ENCODE data around the gene GAB2.

The GAB2 gene

DNA sequence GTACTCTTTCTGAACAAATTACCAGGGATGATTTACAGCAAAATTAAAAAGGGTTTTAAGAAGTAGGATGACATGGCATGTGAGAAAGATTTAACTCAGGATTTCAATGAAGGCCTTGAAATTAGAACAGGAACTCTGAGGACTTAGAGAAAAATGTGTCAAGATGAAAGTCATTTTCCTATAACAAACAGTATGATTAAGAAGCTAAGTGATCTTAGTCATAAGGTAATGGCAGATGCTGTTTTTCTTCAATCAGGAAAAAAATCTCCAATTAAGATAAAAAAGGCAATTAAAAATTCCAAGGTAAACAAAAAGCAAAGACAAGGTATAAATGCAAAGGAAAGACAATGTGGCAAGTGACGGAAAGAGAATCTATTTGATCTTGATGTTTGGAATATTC, 73.5 kb downstream of the GAB2 start:
- no peak for DNase-seq (ENCODE audit: low spot score)

DNA sequence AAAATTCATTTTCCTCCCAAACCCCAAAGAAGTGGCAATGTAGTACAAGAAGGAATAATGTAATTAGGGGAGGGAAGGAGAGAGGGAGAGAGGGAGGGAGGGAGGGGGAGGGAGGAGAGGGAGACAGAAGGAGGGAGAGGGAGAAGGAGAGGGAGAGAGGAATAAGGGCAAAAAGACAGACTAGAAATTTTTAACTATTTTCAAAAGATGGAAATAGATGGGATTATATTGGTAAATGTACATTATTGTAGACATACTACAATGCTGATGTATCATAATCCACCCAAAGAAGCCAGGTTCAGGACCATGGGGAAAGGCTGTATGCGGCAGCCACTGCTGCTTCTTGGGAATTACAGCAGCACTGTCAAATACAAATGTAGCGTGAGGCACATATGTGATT, 74.3 kb downstream of the GAB2 start:
- no peak for DNase-seq (ENCODE audit: low spot score)

DNA sequence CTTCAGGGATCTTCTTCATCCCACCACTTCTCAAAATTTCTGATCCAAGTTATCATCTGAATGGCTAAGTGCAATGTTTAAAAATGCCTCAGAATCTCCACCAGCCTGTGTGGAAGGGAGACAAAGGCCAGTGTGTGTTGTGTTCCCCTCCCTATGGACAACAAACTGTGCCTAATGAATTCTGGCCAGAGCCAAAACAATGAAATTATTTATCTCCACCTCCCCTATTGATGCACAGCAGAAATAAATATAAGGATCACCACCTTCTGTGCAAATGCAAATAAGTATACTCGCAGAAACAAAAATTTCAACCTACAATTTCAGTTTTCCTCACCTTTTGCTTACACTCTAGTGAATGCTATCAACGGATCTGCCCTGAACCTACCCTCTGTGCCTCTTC, 75.8 kb downstream of the GAB2 start:
- DNase-seq (ENCODE audit: low spot score), result no peak

DNA sequence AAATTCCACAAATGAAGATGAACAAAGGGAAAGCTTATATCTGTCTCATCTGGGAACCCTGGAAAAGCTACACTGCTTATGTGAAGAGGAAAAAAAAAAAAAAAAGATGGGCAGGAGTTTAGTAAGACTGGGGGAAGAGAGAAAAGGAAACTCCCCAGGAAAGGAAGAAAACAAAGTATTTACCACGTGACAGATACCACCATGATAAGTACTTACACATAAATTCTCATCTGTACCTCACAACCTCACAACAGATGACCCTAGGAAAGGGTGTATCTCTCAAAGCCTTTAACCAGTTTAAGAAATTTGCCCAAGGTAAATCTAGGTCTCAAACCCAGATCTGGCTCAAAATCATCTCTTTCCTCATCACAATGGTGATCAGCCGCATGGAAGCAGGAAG, 77.1 kb downstream of the GAB2 start:
- DNase-seq (ENCODE audit: low spot score), result no peak

DNA sequence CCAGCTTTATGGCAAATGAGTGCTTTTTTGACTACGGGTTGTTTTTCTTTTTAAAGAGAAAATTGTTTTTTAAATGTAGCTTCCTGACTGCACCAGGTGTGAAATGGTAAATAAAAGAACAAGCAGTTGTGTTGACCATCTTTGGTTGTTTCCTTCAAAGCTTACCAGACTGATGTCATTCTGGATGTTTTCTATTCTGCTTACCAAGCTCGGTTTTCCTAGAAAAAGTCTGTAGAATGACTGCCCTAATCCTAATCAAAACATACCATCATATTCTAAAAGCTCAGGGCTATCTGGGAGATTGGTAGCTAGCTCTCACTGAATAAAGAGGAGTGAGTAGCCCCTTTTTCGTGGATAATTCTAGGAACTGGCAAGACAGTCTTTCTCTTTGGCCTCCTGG, 77.7 kb downstream of the GAB2 start:
- DNase-seq (ENCODE audit: low spot score), result no peak

DNA sequence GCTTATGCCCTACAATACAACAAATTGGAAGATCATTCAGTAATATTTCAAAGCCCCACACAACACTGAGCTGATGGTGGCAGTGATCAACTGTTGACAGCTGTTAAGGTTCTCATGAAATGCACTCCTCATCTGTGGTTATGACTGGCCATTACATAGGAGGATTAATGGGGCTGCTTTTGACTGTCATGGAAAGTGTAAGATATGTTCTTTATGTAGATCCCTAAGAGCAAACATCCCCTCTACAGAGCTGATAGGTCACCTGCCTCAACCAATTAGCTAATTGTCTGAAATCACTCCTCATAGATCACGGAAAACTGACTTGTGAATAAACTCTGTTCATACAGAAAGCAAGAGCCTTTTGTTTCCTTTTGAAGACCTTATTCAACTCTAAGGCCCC, 78.1 kb downstream of the GAB2 start:
- DNase-seq (ENCODE audit: low spot score), result no peak

DNA sequence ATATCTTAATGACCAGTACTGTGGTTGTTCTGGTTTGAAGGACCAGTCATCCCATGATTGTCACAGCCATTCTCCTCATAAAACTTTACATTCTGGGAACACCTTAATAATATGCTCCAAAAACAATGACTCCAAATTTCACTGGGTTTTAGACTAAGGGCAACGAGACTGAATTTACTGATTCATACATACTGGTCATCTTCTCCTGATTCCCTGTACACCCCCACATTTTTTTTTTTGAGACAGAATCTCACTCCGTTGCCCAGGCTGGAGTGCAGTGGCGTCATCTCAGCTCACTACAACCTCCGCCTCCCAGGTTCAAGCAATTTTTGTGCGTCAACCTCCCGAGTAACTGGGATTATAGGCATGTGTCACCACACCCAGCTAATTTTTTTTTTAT, 78.9 kb downstream of the GAB2 start:
- no peak for DNase-seq (ENCODE audit: low spot score)

DNA sequence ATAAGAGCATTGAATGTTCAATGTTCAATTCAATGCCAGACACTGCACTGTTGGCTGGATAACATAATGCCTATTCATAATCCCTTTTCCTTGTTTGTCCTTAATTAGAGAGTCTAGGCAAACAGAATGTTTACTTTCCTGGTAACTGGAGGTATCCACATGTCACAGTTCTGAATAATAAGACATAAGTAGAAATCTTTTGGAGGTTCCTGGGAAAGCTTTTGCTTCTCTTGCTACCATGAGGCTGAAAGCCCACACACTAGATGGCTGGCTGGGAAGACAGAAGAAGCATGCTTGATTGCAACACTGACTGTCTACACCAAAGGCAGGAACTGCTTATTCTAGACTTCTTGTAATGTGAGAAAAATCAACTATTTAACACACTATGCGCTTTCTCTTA, 79.5 kb downstream of the GAB2 start:
- DNase-seq (ENCODE audit: low spot score), result no peak

DNA sequence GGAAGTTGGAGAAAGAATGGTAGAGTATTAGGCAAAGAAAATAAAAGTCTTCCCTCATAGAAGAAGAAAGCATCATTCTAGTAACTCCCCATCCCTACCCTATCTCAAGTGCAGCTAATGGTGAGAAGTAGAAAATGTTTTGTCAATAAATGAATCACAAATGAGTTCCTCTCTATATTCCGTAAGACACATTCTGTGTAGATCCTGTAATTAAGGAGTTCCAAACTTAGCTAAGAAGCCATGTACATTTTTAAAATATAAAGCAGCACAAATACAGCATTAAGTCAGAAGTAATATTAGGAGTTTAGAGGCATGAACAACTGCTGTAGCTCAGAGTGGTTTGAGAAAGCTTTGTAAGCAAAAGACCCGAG, 80.1 kb downstream of the GAB2 start:
- no peak for DNase-seq (ENCODE audit: low spot score)

DNA sequence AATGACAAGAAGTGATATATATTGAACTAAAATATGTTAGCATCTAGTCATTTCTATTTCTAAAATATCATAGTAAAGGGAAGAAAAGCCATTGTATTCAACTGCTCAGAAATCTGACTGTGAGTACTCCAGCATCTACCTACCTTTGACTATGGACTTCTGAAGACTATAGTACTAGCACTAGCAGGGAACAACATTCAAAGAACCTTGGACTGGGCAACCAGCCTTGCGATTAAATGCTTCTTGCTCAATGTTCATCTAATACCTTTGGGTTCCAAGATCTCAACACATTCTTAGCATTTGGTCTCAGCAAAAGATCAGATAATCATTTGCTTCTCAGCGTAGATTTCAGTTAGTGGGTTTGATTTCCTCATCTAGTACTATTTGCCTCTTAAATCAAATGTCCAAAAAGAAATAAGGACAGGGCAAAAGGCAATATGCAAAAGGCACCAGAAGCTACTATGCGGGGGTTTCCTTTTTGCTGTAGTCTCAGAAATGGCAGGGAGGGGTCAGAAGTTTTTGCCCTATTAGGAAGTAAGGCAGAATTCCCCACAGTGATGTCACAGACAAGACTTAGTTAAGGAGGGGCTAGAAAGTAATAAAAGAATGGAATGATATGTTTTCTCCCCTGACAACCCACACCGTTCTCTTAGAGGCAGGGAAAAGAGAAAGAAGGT, 80.6 kb downstream of the GAB2 start:
- DNase-seq (ENCODE audit: low spot score), result no peak

DNA sequence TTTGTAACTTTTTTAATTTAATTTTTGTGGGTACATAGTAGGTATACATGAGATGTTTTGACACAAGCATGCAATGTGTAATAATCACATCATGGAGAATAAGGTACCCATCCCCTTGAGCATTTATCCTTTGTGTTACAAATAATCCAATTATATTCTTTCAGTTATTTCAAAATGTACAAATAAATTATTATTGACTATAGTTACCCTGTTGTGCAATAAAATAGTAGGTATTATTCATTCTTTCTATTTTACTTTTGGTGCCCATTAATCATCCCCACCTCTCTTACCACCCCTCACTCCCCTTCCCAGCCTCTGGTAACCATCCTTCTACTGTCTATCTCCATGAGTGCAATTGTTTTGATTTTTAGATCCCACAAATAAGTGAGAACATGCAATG, 83.5 kb downstream of the GAB2 start:
- DNase-seq (ENCODE audit: low spot score), result no peak

DNA sequence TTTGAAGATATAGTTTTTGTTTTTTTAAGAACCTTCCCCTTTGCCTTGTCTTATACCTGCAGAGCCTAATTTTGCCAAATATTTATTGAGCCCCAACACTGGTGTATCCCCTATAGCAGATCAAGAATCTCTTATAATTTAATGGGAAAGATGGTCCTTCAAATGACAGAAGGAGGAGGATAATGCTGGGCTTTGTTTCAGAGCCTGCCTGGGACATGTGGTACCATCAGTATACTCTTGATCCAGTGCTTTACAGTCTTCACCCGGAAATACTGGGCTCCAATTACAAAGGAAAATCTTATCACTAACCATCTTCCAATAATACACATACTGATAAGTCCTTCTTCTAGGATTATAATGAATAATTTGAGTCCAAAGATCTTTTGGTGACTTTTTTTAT, 84.7 kb downstream of the GAB2 start:
- no peak for DNase-seq (ENCODE audit: low spot score)

DNA sequence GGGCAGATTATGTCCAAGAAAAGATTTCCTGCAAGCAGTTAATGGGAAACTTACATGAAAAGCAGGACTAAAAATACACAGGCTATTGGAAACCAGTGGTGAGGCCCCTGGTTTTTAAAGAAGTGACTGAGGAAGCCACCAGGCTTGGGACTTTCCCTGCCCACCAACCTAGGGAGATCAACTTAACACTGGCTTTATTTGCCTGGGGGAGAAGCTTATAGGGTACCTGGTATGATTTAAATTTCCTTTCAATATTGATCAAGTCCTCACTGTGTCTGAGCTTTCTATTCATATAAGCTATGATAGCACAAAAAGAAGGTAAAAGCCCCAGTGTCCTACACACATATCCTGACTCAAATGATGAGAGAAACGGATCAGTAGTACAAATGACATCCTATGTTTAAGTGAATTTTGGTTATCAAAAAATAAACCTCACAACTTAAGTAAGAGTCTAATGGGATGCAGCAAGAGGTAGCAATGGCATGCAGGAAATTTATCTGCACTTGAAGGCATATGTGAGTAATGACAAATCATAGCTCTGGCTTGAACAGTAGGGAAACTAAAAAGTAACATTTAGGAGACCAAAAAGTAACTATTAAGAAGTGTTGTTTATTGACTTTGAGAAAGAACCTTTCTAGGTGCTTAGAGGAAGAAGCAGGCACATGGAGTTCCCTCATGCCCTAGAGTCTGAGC, 85.3 kb downstream of the GAB2 start:
- no peak for DNase-seq (ENCODE audit: low spot score)

DNA sequence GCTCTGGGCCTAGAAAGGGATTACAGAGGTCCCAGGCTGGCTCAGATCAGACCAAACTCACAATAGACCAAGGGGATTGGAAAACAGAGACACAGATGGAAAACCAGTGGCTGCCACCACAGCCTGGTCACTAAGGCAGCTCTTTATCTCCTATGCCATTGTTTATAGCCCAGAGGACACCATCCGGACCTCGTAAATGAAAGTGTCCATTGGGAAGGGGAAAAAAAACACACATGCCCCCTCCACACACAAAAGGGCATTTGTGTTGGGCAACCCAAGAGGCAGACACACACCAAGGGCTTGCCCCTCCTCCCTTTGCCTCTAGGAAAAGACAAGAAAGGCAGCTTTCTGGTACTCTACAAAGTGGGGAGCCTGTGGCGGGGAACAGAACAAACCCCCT, 85.9 kb downstream of the GAB2 start:
- DNase-seq (ENCODE audit: low spot score), result no peak

DNA sequence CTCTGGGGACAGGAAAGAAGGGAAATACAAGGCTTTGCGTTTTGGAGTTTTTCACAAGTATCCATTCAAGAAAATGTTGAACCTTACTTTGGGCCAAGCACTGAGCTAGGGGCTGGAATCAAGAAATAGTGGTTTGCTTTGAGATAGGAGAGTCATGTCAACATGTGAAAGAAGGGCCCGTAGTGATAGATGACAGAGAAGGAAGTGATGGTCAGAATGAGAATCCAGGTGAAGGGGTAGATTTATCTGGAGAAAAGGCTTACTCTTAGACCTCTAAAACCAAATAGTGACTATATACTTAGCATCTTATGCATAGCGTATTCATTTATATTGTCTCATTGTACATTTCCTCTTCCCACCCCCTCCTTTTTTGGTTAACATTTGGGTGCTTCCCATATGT, 87.3 kb downstream of the GAB2 start:
- no peak for DNase-seq (ENCODE audit: low spot score)

DNA sequence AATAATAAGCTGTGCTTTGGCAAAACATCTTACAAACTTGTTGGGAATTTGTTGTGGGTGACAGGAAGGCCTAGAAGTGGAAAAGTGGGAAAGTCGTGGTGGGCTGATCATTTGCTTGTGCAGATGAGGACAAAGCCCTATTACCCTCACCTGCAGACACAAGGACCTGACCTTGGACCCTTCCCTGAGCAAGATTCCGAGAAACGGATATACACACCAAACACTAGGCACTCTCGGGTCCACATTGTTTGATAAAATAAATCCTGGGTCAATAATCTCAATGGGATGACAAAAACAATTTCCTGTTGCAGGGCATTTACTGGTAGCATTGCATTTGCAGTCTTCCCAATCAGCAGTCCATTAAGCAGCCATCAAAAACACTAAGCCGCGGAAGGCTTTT, 89.7 kb downstream of the GAB2 start:
- no peak for DNase-seq (ENCODE audit: low spot score)

DNA sequence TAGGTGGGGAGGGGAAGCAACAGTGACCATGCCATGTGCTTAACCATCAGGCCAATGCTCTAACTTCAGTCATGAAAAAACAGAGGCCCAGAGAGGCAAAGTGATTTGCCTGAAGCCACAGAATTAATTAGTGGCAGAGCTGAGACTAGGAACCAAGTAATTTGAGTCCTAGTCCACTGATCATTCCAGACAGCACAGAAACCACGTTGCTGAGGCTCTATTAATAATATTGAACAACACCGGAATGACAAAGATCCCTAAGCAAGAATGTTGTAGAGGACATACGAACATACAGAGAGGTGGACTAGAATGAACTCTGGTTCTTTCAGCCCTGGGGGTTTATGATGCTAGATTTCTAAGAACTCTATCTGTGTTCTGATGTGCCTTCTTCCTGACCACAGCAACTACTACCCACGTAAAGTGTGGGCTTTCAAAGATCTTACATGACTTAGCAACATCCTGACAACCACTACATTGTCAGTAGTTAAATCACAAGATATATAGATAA, 92.3 kb downstream of the GAB2 start:
- DNase-seq (ENCODE audit: low spot score), result no peak

DNA sequence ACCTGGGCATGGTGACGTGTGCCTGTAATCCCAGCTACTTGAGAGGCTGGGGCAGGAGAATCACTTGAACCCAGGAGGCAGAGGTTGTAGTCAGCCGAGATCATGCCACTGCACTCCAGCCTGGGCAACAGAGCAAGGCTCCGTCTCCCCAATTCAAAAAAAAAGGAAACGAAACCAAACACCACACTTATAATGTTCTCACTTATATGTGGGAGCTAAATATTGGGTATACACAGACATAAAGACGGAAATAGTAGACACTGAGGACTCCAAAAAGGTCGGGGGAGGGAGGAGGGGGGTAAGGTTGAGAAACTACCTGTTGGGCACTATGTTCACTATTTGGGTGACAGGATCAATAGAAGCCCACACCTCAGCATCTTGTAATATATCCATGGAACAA, 94.3 kb downstream of the GAB2 start:
- DNase-seq (ENCODE audit: low spot score), result no peak

DNA sequence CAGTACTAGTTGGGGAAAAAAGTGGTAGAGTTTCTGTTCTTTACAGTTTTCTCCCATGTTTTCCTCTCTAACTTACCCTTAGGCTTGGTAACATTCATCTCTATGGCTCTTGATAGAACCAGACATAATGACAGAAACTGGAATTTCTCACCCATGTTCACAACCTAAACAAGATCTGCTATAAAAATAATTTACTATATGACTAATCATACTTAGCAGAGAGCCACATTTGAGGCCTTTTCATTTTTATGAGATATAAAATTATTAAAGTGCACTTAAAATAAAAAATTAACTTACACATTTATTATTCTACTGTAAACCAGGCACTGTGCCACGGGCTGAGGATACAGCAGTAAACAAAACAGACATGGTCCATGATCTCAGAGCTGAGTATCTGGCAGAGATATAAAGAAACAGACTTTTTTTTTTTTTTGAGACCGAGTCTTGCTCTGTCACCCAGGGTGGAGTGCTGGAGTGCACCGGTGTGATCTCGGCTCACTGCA, 98.1 kb downstream of the GAB2 start:
- no peak for DNase-seq (ENCODE audit: low spot score)

DNA sequence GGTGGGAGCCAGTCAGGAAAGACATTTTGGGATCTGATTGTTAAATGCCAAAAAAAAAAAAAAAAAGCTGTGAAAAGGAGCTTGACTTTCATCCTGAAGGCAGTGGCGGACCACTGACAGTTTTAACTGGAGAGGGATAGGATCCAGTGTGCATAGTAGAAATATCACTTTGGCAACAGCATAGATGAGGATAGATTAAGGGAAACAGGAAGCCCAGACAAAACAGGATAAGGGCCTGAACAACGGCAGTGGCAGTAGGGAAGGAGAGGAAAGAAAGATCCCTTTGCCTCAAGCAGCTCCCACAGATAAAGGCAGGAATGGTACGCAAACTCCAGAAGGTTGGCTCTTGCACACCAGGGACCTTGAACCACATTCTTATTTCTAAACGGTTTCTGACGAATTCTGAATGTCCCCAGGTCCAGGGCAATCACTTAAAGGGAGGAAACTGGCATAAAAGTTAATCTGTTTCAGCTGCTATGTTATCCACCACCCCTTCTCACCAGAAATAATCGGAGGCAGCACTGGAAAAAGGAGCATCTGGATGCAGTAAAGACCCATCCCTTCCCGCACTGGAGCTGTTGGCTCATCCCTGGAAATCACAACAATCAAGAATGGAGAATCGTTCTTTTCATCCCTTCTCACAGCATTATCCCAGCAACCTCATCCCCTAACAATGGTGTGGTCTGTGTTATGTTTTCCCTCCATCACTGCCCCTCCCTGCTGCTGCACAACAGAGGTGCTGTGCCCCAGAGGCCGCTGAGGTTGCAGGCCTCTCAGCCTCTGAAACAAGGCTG, 99.1 kb downstream of the GAB2 start:
- DNase-seq (ENCODE audit: low spot score), result no peak

DNA sequence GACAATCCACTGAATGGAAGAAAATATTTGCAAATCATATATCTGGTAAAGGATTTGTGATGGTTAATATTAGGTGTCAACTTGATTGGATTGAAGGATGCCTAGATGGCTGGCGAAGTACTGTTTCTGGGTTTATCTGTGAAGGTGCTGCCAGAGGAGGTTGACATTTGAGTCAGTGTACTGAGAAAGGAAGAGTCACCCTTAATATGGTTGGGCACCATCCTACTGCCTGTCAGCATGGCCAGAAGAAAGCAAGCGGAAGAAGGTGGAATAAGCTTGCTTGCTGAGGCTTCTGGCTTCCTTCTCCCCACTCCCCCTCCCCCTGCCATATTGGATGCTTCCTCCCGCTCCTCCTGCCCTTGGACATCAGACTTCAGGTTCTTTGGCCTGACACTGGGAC, 101.9 kb downstream of the GAB2 start:
- DNase-seq (ENCODE audit: low spot score), result no peak

DNA sequence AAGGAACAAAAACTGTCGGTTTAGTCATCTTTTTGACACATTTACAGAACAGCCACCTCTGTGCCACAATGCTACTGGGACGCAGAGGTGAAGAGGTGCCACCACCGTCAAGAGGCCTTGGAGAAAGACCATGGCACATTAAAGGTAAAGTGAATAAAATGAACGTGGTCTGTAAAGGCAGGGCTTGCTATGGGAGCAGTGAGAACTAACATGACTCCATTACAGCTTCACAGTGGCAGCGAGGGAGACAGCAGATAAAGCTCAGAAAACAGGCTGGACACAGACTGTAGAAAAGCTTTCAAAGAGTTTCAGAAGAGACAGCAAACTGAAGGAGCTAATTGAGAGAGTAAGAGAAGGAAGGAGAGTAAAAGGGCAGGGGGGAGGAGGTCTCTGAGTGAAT, 102.9 kb downstream of the GAB2 start:
- DNase-seq (ENCODE audit: low spot score), result no peak

DNA sequence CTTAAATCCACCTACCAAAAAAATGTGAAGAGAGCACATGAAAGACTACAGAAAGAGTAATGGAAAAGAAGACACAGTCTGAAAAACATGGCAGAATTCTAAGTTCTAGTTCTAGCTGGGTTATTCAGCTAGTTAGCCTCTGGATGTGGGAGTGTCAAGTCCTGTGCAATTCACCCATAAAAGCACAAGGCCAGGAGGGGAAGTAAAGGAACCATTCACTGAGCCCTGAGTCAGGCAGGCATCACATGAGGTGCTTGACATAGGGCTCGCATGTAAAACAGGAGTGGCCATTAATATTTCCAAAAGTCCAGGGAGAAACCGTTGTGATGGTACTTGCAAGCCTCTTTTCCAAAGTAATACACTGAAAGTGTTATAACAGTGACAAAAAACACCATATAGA, 103.7 kb downstream of the GAB2 start:
- DNase-seq (ENCODE audit: low spot score), result no peak
